GM12878 (cell line): ENCODE results near the gene PHACTR1. TPM values are rescaled to one million over a fixed set of nuclear protein-coding genes. Genes with fewer than 3 reads are reported as not detected.

Experiments used
- ATAC-seq: fragments of 200-7000 bp; cut with Tn5 transposase; 3 replicates; pipeline ENCODE4 v1.9.1; 2020; ENCODE audit warnings: mild to moderate bottlenecking, moderate library complexity
- BruUV-seq: library from RNA; stranded (reverse); fragments of 400-500 nt; replicated peaks from 2 replicates; lab custom pipeline; 2021; lab: Mats Ljungman, UMichigan
- CTCF ChIA-PET: fragments of 300-600 bp; sonication (Branson Sonifier 250); formaldehyde crosslinking; extraction: SDS; loops from one replicate; lab custom pipeline; 2021; ENCODE audit warnings: inconsistent platforms; lab: Yijun Ruan, JAX
- POLR2A ChIA-PET: fragments of 350-600 bp; formaldehyde crosslinking; extraction: SDS; loops from one replicate; lab custom pipeline; 2021; ENCODE audit warnings: inconsistent platforms; lab: Charles Lee
- RAD21 ChIA-PET: fragments of 300-600 bp; sonication (Branson Sonifier 250); formaldehyde crosslinking; loops from one replicate; lab custom pipeline; 2023; ENCODE audit warnings: antibody characterized with exemption; ENCODE audit not compliant: unreplicated experiment; lab: Charles Lee
- SMC1A ChIA-PET: fragments of 300-600 bp; sonication (Branson Sonifier 250); formaldehyde crosslinking; loops from one replicate; lab custom pipeline; 2023; ENCODE audit not compliant: unreplicated experiment, uncharacterized antibody; lab: Charles Lee
- DNase-seq: peaks from one replicate; pipeline ENCODE4 v3.0.0-alpha.2; 2011; ENCODE audit warnings: low read depth, low spot score
- FAIRE-seq: peaks from 3 replicates; lab custom pipeline; 2011; peaks lifted over from hg19 to GRCh38; lab: Jason Lieb, UNC
- H2AFZ ChIP-seq: 2 replicates; pipeline ENCODE4 v1.6.0; 2011; ENCODE audit warnings: low read depth, low read length, control low read depth; ENCODE audit not compliant: control insufficient read depth
- H3K27ac ChIP-seq: 2 replicates; pipeline ENCODE4 v1.5.1; 2011; ENCODE audit warnings: control low read depth; ENCODE audit not compliant: control insufficient read depth, insufficient read depth
- H3K27me3 ChIP-seq, 2 experiments: replicated peaks in 1 of 2; 2 replicates each; pipeline versions ENCODE4 v1.6.0 to v1.6.1; 2011; ENCODE audit warnings: low read length in 1 of 2; ENCODE audit not compliant: control insufficient read depth in 2 of 2, insufficient read depth in 2 of 2
- H3K36me3 ChIP-seq, 2 experiments: 2 replicates each; pipeline ENCODE4 v1.5.1; 2011; ENCODE audit warnings: low read length in 1 of 2; ENCODE audit not compliant: control insufficient read depth in 2 of 2, insufficient read depth in 2 of 2
- H3K4me1 ChIP-seq: 2 replicates; pipeline ENCODE4 v1.6.1; 2011; ENCODE audit warnings: mild to moderate bottlenecking, low read length, moderate library complexity, mixed read lengths; ENCODE audit not compliant: control insufficient read depth, insufficient read depth
- H3K4me2 ChIP-seq: 2 replicates; pipeline ENCODE4 v1.6.0; 2011; ENCODE audit warnings: control low read depth; ENCODE audit not compliant: control insufficient read depth, insufficient read depth
- H3K4me3 ChIP-seq: fragments of 200-600 bp; sonication (generic); 2 replicates; pipeline ENCODE4 v1.5.1; 2016
- H3K79me2 ChIP-seq: 2 replicates; pipeline ENCODE4 v1.6.0; 2011; ENCODE audit warnings: low read length; ENCODE audit not compliant: control insufficient read depth, insufficient read depth
- H3K9ac ChIP-seq: 2 replicates; pipeline ENCODE4 v1.8.0; 2011; ENCODE audit warnings: low read length, control low read depth, mixed read lengths; ENCODE audit not compliant: control insufficient read depth, insufficient read depth
- H3K9me3 ChIP-seq: replicated peaks from 3 replicates; pipeline ENCODE4 v1.5.1; 2011; ENCODE audit warnings: mild to moderate bottlenecking, low read length; ENCODE audit not compliant: control insufficient read depth, insufficient read depth
- H4K20me1 ChIP-seq: 2 replicates; pipeline ENCODE4 v1.6.0; 2011; ENCODE audit not compliant: control insufficient read depth, insufficient read depth
- BACH1 ChIP-seq: fragments of 450-650 bp; IDR thresholded peaks from 2 replicates; pipeline ENCODE4 v1.6.1; 2017; ENCODE audit warnings: mild to moderate bottlenecking, borderline replicate concordance
- CBX3 ChIP-seq: fragments of 200-600 bp; sonication (generic); IDR thresholded peaks from 2 replicates; pipeline ENCODE4 v1.6.1; 2016; ENCODE audit warnings: low read depth, borderline replicate concordance
- EED ChIP-seq: sonication (generic); IDR thresholded peaks from 2 replicates; pipeline ENCODE4 v1.6.1; 2016; ENCODE audit warnings: antibody characterized with exemption, low read depth
- ESRRA ChIP-seq: IDR thresholded peaks from 2 replicates; pipeline ENCODE4 v1.6.1; 2012; ENCODE audit warnings: mild to moderate bottlenecking, low read length, improper control_type of control experiment
- FOXM1 ChIP-seq: IDR thresholded peaks from 2 replicates; pipeline ENCODE4 v1.6.1; 2012; ENCODE audit warnings: low read depth, mild to moderate bottlenecking, inconsistent platforms, low read length, moderate library complexity
- KAT2A ChIP-seq: conservative IDR thresholded peaks from 2 replicates; pipeline ENCODE4 v1.6.1; 2011; ENCODE audit warnings: low read depth, low read length; ENCODE audit not compliant: control insufficient read depth
- MAX ChIP-seq: IDR thresholded peaks from 2 replicates; pipeline ENCODE4 v1.6.1; 2012; ENCODE audit warnings: low read depth, low read length, improper control_type of control experiment
- MEF2A ChIP-seq: IDR thresholded peaks from 2 replicates; pipeline ENCODE4 v1.6.1; 2011; ENCODE audit warnings: low read depth, mild to moderate bottlenecking, low read length, moderate library complexity; ENCODE audit not compliant: insufficient read depth
- NR2C2 ChIP-seq: IDR thresholded peaks from 2 replicates; pipeline ENCODE4 v1.6.1; 2011; ENCODE audit warnings: borderline replicate concordance, low read depth; ENCODE audit not compliant: control insufficient read depth, insufficient read length
- PKNOX1 ChIP-seq: fragments of 450-650 bp; IDR thresholded peaks from 2 replicates; pipeline ENCODE4 v1.6.1; 2016; ENCODE audit warnings: mild to moderate bottlenecking
- RAD21 ChIP-seq: IDR thresholded peaks from 2 replicates; pipeline ENCODE4 v1.6.1; 2011; ENCODE audit warnings: mild to moderate bottlenecking, low read depth, low read length, moderate library complexity; ENCODE audit not compliant: insufficient read depth
- RELB ChIP-seq: fragments of 450-650 bp; IDR thresholded peaks from 2 replicates; pipeline ENCODE4 v1.6.1; 2017; ENCODE audit warnings: low read depth, mild to moderate bottlenecking, moderate library complexity
- SP1 ChIP-seq: IDR thresholded peaks from one replicate; pipeline ENCODE4 v1.6.1; 2011; ENCODE audit warnings: low read depth, low read length
- SRF ChIP-seq, 2 experiments: IDR thresholded peaks; 2 replicates each; pipeline ENCODE4 v1.6.1; 2011; ENCODE audit warnings: low read depth in 2 of 2, low read length in 2 of 2, mild to moderate bottlenecking in 1 of 2, moderate library complexity in 1 of 2
- STAT1 ChIP-seq: fragments of 450-650 bp; conservative IDR thresholded peaks from 2 replicates; pipeline ENCODE4 v1.6.1; 2014; ENCODE audit warnings: antibody characterized with exemption, mild to moderate bottlenecking
- ZBTB11 ChIP-seq: fragments of 450-650 bp; formaldehyde crosslinking; IDR thresholded peaks from 2 replicates; pipeline ENCODE4 v1.5.0; 2022; ENCODE audit warnings: mild to moderate bottlenecking, missing genetic modification characterization
- ZNF24 ChIP-seq: fragments of 450-650 bp; IDR thresholded peaks from 2 replicates; pipeline ENCODE4 v1.6.1; 2017; ENCODE audit warnings: antibody characterized with exemption, mild to moderate bottlenecking
- WGBS: methylation state at CpG from one replicate; pipeline ENCODE4 v1.1.6; 2016; ENCODE audit warnings: low lambda C conversion rate; ENCODE audit not compliant: insufficient replicate concordance, insufficient coverage; ENCODE audit errors: missing lambda C conversion rate; 5-methylcytosine and 5-hydroxymethylcytosine counted together
- in situ Hi-C: fragments of 300-500 bp; cut with MboI; formaldehyde crosslinking; loops from 9 replicates; pipeline ENCODE4 v1.14.3; 2018; ENCODE audit warnings: mixed read lengths
- intact Hi-C: fragments of 100-400 bp; cut with micrococcal nuclease; formaldehyde crosslinking; loops from one replicate; pipeline ENCODE4 v1.14.2; 2022; ENCODE audit not compliant: unreplicated experiment
- polyA plus RNA-seq, 11 experiments: library from polyadenylated mRNA; depleted of rRNA in 4 of 11; unstranded in 6 of 11; stranded (reverse) in 5 of 11; fragments of >200 nt; fragmentation: Nextera tagmentation in 4 of 11; fragmentation: Illumina TruSeq in 1 of 11; extraction: Ambion mirVana in 4 of 11; extraction: Trizol in 1 of 11; gene quantifications; 1 replicate in 1 of 11; 2 replicates in 10 of 11; pipeline versions ENCODE4 v1.2.1 to v1.2.3, GENCODE V29; 2011 to 2016; ENCODE audit warnings: inconsistent platforms in 2 of 11, missing spikeins in 2 of 11, low read depth in 1 of 11
- total RNA-seq, 4 experiments: library from RNA; depleted of rRNA in 3 of 4; stranded (reverse); fragments of >200 nt in 3 of 4; fragmentation: Illumina TruSeq in 1 of 4; extraction: Trizol in 1 of 4; gene quantifications; 2 replicates each; pipeline versions ENCODE4 v1.2.1 to v1.2.3, GENCODE V29; 2013 to 2021

Gene PHACTR1
- total and polyA plus RNA-seq, 10 of the 15 experiments (the other 5 are each of a cell fraction or from before 2014, with no cell fraction given), result 34.2 to 94.6 (median 62.3) TPM

DNA sequence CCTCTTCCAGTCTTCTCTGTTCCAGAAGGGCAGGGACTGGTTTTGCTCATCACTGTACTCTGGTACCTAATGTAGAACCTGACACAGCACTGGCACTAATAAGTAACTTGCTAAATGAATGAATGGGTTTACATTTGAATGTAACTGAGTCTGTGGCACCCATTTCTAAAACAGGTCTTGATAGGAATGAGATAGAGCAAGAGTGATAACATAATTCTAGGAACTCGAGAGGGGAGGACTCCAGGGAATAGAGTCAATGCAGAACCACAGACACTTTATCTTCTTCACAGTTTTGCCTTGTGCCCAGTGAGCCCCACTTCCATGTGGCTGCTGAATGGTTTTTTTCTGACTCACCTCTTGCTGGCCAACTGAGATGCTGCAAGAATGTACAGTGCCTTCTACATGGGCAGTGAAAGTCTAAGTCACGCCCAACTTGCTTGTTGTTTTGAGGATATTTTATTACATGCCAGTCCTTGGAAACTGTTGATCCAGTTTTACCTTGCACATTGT lies 550.6 kb downstream of the PHACTR1 start (continued):
- TF ChIP-seq ZBTB11 (no peak), MEF2A (no peak), SRF (IDR thresholded peaks at IDR 0.05; ENCODE audit: low read depth in 2 of 2, low read length in 2 of 2) (no peak), RELB (no peak)

GRCh38 chr6:13268913-13269518 lies 552.4 kb downstream of the PHACTR1 start:
- ChIA-PET SMC1A (interaction anchor here (0.6 to 2.3 kb wide), 8 partner anchors 8 to 114 kb away, joined by 3 to 11 read pairs (median 3); no protein-coding TSS in a partner anchor), CTCF (interaction anchor here (0.8 to 1.4 kb wide), 6 partner anchors 9 to 347 kb away, joined by 3 to 4 read pairs (median 4); no protein-coding TSS in a partner anchor), RAD21 (interaction anchor here (1.3 to 9.8 kb wide), 3 partner anchors 9 to 74 kb away, joined by 4 to 116 read pairs (median 5); no protein-coding TSS in a partner anchor), POLR2A (interaction anchor here (0.6 kb wide), 1 partner anchor 104 kb away, joined by 3 read pairs; no protein-coding TSS in a partner anchor)
- ATAC-seq (no peak), DNase-seq (no peak), FAIRE-seq (no peak)
- Histone ChIP-seq H3K79me2 (peaks cover 21% of the 10 kb centered on the region), H3K4me2 (no peak overlapping the region), H3K36me3 (no peaks in the 10 kb centered on the region), H3K27ac (no peak overlapping the region), H3K4me3 (no peak overlapping the region), H2AFZ (no peak overlapping the region), H3K4me1 (peaks cover 12% of the 10 kb centered on the region), H3K27me3 (no peaks in the 10 kb centered on the region), H4K20me1 (no peaks in the 10 kb centered on the region), H3K9ac (no peak overlapping the region), H3K9me3 (no peaks in the 10 kb centered on the region)
- in situ Hi-C loops, result no loop called here
- WGBS, result 91% methylated on average over 8 of the region's 8 CpGs
- BruUV-seq, result no TSS peak
- intact Hi-C loops, result no loop called here
- no peak for TF ChIP-seq RAD21
- TF ChIP-seq MAX, result no peak
- no peak for TF ChIP-seq FOXM1
- no peak for TF ChIP-seq EED
- no peak for TF ChIP-seq PKNOX1
- TF ChIP-seq STAT1, result no peak
- no peak for TF ChIP-seq ZNF24
- no peak for TF ChIP-seq NR2C2
- TF ChIP-seq CBX3, result no peak
- TF ChIP-seq SP1, result no peak
- TF ChIP-seq BACH1, result no peak
- no peak for TF ChIP-seq KAT2A
- no peak for TF ChIP-seq ESRRA
